CD14-positive monocyte (primary cell): ENCODE results near the gene MPEG1. TPM values are rescaled to one million over a fixed set of nuclear protein-coding genes. Genes with fewer than 3 reads are reported as not detected.
A peak's percentile ranks its signal among the peaks of the same experiment; 100 is the strongest.

Experiments used
- DNase-seq, 3 donors: peaks; one replicate each; pipeline ENCODE4 v3.0.0-alpha.2; 2011 to 2022
- H2AFZ ChIP-seq: 2 replicates; pipeline ENCODE4 v1.6.0; 2012; ENCODE audit warnings: mild to moderate bottlenecking, low read depth, low read length, inconsistent platforms; ENCODE audit not compliant: insufficient read depth, poor library complexity, severe bottlenecking
- H3K27ac ChIP-seq, 2 donors: 1 replicate in 1 of 2; 2 replicates in 1 of 2; pipeline ENCODE4 v1.5.1; 2012 to 2013; ENCODE audit warnings: low read length in 2 of 2, control low read depth in 1 of 2, inconsistent platforms in 1 of 2, low read depth in 1 of 2, mild to moderate bottlenecking in 1 of 2
- H3K27me3 ChIP-seq, 2 donors: one replicate each; pipeline versions ENCODE4 v1.6.0 to v1.6.1; 2011 to 2013; ENCODE audit warnings: low read length in 2 of 2; ENCODE audit not compliant: control insufficient read depth in 2 of 2, insufficient read depth in 2 of 2
- H3K36me3 ChIP-seq, 2 donors: replicated peaks in 1 of 2; 1 replicate in 1 of 2; 2 replicates in 1 of 2; pipeline versions ENCODE4 v1.5.1 to v1.6.1; 2012 to 2013; ENCODE audit warnings: low read length in 2 of 2, control low read depth in 1 of 2, inconsistent platforms in 1 of 2, mild to moderate bottlenecking in 1 of 2; ENCODE audit not compliant: insufficient read depth in 2 of 2, control insufficient read depth in 1 of 2
- H3K4me1 ChIP-seq, 2 donors: 1 replicate in 1 of 2; 2 replicates in 1 of 2; pipeline versions ENCODE4 v1.5.1 to v1.6.1; 2012 to 2013; ENCODE audit warnings: low read length in 2 of 2, control low read depth in 1 of 2, inconsistent platforms in 1 of 2, mild to moderate bottlenecking in 1 of 2, moderate library complexity in 1 of 2; ENCODE audit not compliant: insufficient read depth in 2 of 2, control insufficient read depth in 1 of 2
- H3K4me2 ChIP-seq: replicated peaks from 2 replicates; pipeline ENCODE3; 2012; ENCODE audit warnings: low read length, moderate library complexity, mild to moderate bottlenecking; ENCODE audit not compliant: poor library complexity, severe bottlenecking; ENCODE audit errors: extremely low read depth
- H3K4me3 ChIP-seq, 3 experiments: fragments of 200-600 bp in 1 of 3; sonication (generic) in 1 of 3; replicated peaks in 1 of 3; 1 replicate in 2 of 3; 2 replicates in 1 of 3; pipeline ENCODE4 v1.5.1; 2011 to 2013; ENCODE audit warnings: low read length in 3 of 3, mild to moderate bottlenecking in 3 of 3, control low read depth in 2 of 3, low read depth in 2 of 3, inconsistent platforms in 1 of 3, moderate library complexity in 1 of 3
- H3K79me2 ChIP-seq: 2 replicates; pipeline ENCODE4 v1.6.0; 2012; ENCODE audit warnings: mild to moderate bottlenecking, control low read depth, inconsistent platforms, low read length, moderate library complexity; ENCODE audit not compliant: insufficient read depth
- H3K9ac ChIP-seq: 2 replicates; pipeline ENCODE4 v1.6.0; 2017; ENCODE audit warnings: low read length, mild to moderate bottlenecking; ENCODE audit not compliant: insufficient read depth, poor library complexity, severe bottlenecking
- H3K9me3 ChIP-seq, 2 donors: replicated peaks in 1 of 2; 1 replicate in 1 of 2; 2 replicates in 1 of 2; pipeline versions ENCODE4 v1.5.1 to v1.6.1; 2012 to 2013; ENCODE audit warnings: low read length in 2 of 2, control low read depth in 1 of 2; ENCODE audit not compliant: control insufficient read depth in 1 of 2, insufficient read depth in 1 of 2
- H4K20me1 ChIP-seq: 2 replicates; pipeline ENCODE4 v1.6.0; 2012; ENCODE audit warnings: mild to moderate bottlenecking, low read length, control low read depth, moderate library complexity; ENCODE audit not compliant: insufficient read depth
- H3K27ac Mint-ChIP-seq, 7 donors: one replicate each; pipeline ENCODE4 v1.8.0; 2020; ENCODE audit warnings: mild to moderate bottlenecking in 7 of 7, mixed read lengths in 7 of 7, moderate library complexity in 6 of 7, inconsistent platforms in 2 of 7
- H3K27me3 Mint-ChIP-seq, 3 donors: one replicate each; pipeline ENCODE4 v1.8.0; 2021 to 2022; ENCODE audit warnings: low read depth in 3 of 3, mild to moderate bottlenecking in 3 of 3, mixed read lengths in 3 of 3, moderate library complexity in 3 of 3, inconsistent platforms in 1 of 3
- H3K36me3 Mint-ChIP-seq, 2 donors: one replicate each; pipeline ENCODE4 v1.8.0; 2020; ENCODE audit warnings: mixed read lengths in 2 of 2, inconsistent platforms in 1 of 2, mild to moderate bottlenecking in 1 of 2
- H3K4me1 Mint-ChIP-seq: one replicate; pipeline ENCODE4 v1.8.0; 2020; ENCODE audit warnings: mild to moderate bottlenecking, mixed read lengths
- H3K4me3 Mint-ChIP-seq, 2 donors: one replicate each; pipeline ENCODE4 v1.8.0; 2020; ENCODE audit warnings: mild to moderate bottlenecking in 2 of 2, mixed read lengths in 2 of 2, moderate library complexity in 1 of 2
- H3K9me3 Mint-ChIP-seq, 7 donors: one replicate each; pipeline ENCODE4 v1.8.0; 2020 to 2022; ENCODE audit warnings: mixed read lengths in 7 of 7, mild to moderate bottlenecking in 6 of 7, moderate library complexity in 6 of 7, inconsistent platforms in 2 of 7
- CTCF ChIP-seq: fragments of 200-600 bp; IDR thresholded peaks from one replicate; pipeline ENCODE4 v1.8.0; 2022; ENCODE audit warnings: antibody characterized with exemption, mild to moderate bottlenecking
- WGBS: methylation state at CpG from one replicate; pipeline ENCODE4 v1.1.5; 2013; ENCODE audit warnings: missing lambda C conversion rate; ENCODE audit not compliant: insufficient coverage; 5-methylcytosine and 5-hydroxymethylcytosine counted together
- intact Hi-C, 2 donors: fragments of 100-400 bp; cut with micrococcal nuclease; formaldehyde crosslinking; loops; one replicate each; pipeline versions ENCODE4 v1.15.0 to v1.15.1; 2023
- polyA plus RNA-seq, 3 donors: library from polyadenylated mRNA; depleted of rRNA in 1 of 3; unstranded in 2 of 3; stranded (reverse) in 1 of 3; fragments of 300-500 nt in 2 of 3; fragments of >200 nt in 1 of 3; fragmentation: Illumina TruSeq in 2 of 3; gene quantifications; 1 replicate in 2 of 3; 2 replicates in 1 of 3; pipeline ENCODE4 v1.2.3, GENCODE V29; 2012 to 2021

MPEG1 gene
- polyA plus RNA-seq, 3 donors = 273 to 971 (median 691) TPM

GRCh38 chr11:59225017-59225416 is 12.3 kb upstream of the MPEG1 start:
- H3K27me3 ChIP-seq = no peaks in the 10 kb centered on the region
- H3K36me3 ChIP-seq = no peaks in the 10 kb centered on the region
- WGBS = no CpG with 5 or more reads among the region's 1 CpG
- peak overlapping the region in 1 of 3 experiments; percentile 9 for H3K4me3 ChIP-seq
- peak overlapping the region; percentile 93 to 98 for H3K27ac ChIP-seq
- intact Hi-C loops = loop anchor here in 1 of 2 donors (2.0 kb wide), 1 partner anchor 16 kb away; no protein-coding TSS in a partner anchor
- H2AFZ ChIP-seq = peak overlapping the region; percentile 24
- no peaks in the 10 kb centered on the region for H3K9me3 ChIP-seq
- H4K20me1 ChIP-seq = no peaks in the 10 kb centered on the region
- Mint-ChIP-seq H3K4me3 (peak overlapping the region in 1 of 2 donors; percentile 76), H3K9me3 (peaks cover 0 to 5% (median 0%) of the 10 kb centered on the region in 7 donors), H3K36me3 (peaks cover under 1 to 3% of the 10 kb centered on the region in 2 donors), H3K27me3 (peaks cover 0 to 1% (median 0%) of the 10 kb centered on the region in 3 donors), H3K4me1 (peaks cover 75% of the 10 kb centered on the region), H3K27ac (peak overlapping the region; percentile 96 to 99 (median 98))
- peak overlapping the region; percentile 68 for H3K4me2 ChIP-seq
- peaks cover 63 to 67% of the 10 kb centered on the region in 2 donors for H3K4me1 ChIP-seq
- DNase-seq = no peak
- peaks cover 7% of the 10 kb centered on the region for H3K79me2 ChIP-seq
- H3K9ac ChIP-seq = peak overlapping the region; percentile 66
- no peak for TF ChIP-seq CTCF

DNA sequence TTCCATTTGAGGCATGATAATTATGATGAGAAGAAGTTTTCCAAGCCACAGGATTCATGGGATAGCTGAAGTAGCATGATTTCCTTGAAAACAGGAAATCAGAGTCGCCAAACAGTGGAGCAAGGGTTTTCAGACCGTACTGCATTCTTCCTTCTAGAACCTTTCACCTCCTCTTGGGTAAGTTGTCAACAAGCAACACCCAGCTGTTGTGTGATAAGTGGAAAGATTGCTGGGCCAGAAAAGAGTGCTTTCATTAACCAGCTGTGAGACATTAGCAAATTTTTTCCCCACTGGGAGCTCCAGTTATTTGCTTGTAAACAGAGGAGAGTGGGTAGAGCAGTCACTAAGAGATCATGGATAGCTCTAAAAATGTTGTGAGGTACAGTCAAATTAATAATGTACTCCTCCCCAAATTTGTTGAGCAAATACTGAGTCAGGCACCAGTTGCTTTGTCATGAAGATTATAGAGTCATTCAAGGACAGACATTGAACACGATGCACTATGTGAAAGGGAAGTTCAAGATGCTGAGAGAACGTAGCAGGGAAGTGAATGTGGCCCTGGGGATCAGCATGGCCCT is 11.7 kb upstream of the MPEG1 start:
- Mint-ChIP-seq H3K27ac (peak overlapping the region; percentile 96 to 99 (median 98)), H3K36me3 (peaks cover 3 to 5% of the 10 kb centered on the region in 2 donors), H3K27me3 (peaks cover 0 to 1% (median 0%) of the 10 kb centered on the region in 3 donors), H3K4me3 (peak overlapping the region; percentile 74 to 76), H3K9me3 (peaks cover 0 to 5% (median 0%) of the 10 kb centered on the region in 7 donors), H3K4me1 (peaks cover 78% of the 10 kb centered on the region)
- H3K27me3 ChIP-seq = no peaks in the 10 kb centered on the region
- H3K4me3 ChIP-seq = peak overlapping the region in 2 of 3 experiments; percentile 45 to 61
- TF ChIP-seq CTCF = no peak
- peak overlapping the region; percentile 24 for H2AFZ ChIP-seq
- DNase-seq = peak; percentile 88 to 92 (median 92)
- H3K9me3 ChIP-seq = no peaks in the 10 kb centered on the region
- intact Hi-C loops = loop anchor here in 1 of 2 donors (2.0 to 5.0 kb wide), 2 partner anchors 16 to 48 kb away; no protein-coding TSS in a partner anchor
- peak overlapping the region; percentile 68 for H3K4me2 ChIP-seq
- H3K79me2 ChIP-seq = peaks cover 11% of the 10 kb centered on the region
- peak overlapping the region; percentile 66 for H3K9ac ChIP-seq
- H3K4me1 ChIP-seq = peaks cover 69 to 73% of the 10 kb centered on the region in 2 donors
- 0% methylated on average over 2 of the region's 4 CpGs for whole genome bisulfite sequencing
- peak overlapping the region; percentile 93 to 98 for H3K27ac ChIP-seq
- H4K20me1 ChIP-seq = no peaks in the 10 kb centered on the region
- H3K36me3 ChIP-seq = no peaks in the 10 kb centered on the region
